Measurements from ENCODE around the gene ETV4. TPM values are rescaled to one million over a fixed set of nuclear protein-coding genes. Genes with fewer than 3 reads are reported as not detected.

ETV4 gene
- polyA plus RNA-seq, 1 donor from 2014 or later: 0.61 TPM

- no peak overlapping the region for H3K9ac ChIP-seq (ENCODE audit: low read length)
- no peak overlapping the region for H3K4me2 ChIP-seq (ENCODE audit: low read length)
- no peaks in the 10 kb centered on the region for H4K20me1 ChIP-seq (ENCODE audit: insufficient read depth)
- H3K36me3 ChIP-seq (ENCODE audit: insufficient read depth, low read length): no peaks in the 10 kb centered on the region
- H3K79me2 ChIP-seq (replicated peaks; ENCODE audit: insufficient read depth, low read length): no peaks in the 10 kb centered on the region
- no peaks in the 10 kb centered on the region for H3F3A ChIP-seq (ENCODE audit: insufficient read depth, low read length, poor library complexity, severe bottlenecking)
- no peak overlapping the region for H3K27ac ChIP-seq (ENCODE audit: low read length)
- H3K4me3 ChIP-seq (ENCODE audit: low read length): no peak overlapping the region
- H2AFZ ChIP-seq (ENCODE audit: low read depth, low read length): no peak overlapping the region
- no peaks in the 10 kb centered on the region for H3K27me3 ChIP-seq (ENCODE audit: insufficient read depth, low read depth, low read length)
- H3K9me3 ChIP-seq (ENCODE audit: low read length): no peaks in the 10 kb centered on the region
- TF ChIP-seq POLR2AphosphoS5 (IDR thresholded peaks at IDR 0.05): no peak
- no peak for TF ChIP-seq TAF1 (IDR thresholded peaks at IDR 0.05; ENCODE audit: low read depth)
- TF ChIP-seq EP300 (conservative IDR thresholded peaks at IDR 0.05; ENCODE audit: poor library complexity, severe bottlenecking): no peak
- TF ChIP-seq REST (IDR thresholded peaks at IDR 0.05; ENCODE audit: borderline replicate concordance): no peak
- TF ChIP-seq RAD21 (conservative IDR thresholded peaks at IDR 0.05): no peak
- no peak for TF ChIP-seq EZH2 (IDR thresholded peaks at IDR 0.05; ENCODE audit: borderline replicate concordance, insufficient read depth, low read length, poor library complexity, severe bottlenecking)
- TF ChIP-seq MXI1 (conservative IDR thresholded peaks at IDR 0.05; ENCODE audit: poor library complexity, severe bottlenecking): no peak
- no peak for TF ChIP-seq SMC3 (conservative IDR thresholded peaks at IDR 0.05; ENCODE audit: poor library complexity)
- TF ChIP-seq CTCF (IDR thresholded peaks at IDR 0.05; ENCODE audit: poor library complexity, severe bottlenecking): no peak
- no peaks in the 10 kb centered on the region for H3K9me2 ChIP-seq (ENCODE audit: insufficient read depth, low read length)
Measured at GRCh38 chr17:43554857-43555256, 8.7 kb upstream of the ETV4 start.

- Histone ChIP-seq H3K27ac (ENCODE audit: low read length) (no peak overlapping the region), H3K9ac (ENCODE audit: low read length) (no peak overlapping the region), H3F3A (ENCODE audit: insufficient read depth, low read length, poor library complexity, severe bottlenecking) (no peaks in the 10 kb centered on the region), H3K4me2 (ENCODE audit: low read length) (no peak overlapping the region), H3K27me3 (ENCODE audit: insufficient read depth, low read depth, low read length) (no peaks in the 10 kb centered on the region), H2AFZ (ENCODE audit: low read depth, low read length) (no peak overlapping the region), H3K9me2 (ENCODE audit: insufficient read depth, low read length) (no peaks in the 10 kb centered on the region), H3K36me3 (ENCODE audit: insufficient read depth, low read length) (no peaks in the 10 kb centered on the region), H3K4me3 (ENCODE audit: low read length) (no peak overlapping the region), H4K20me1 (ENCODE audit: insufficient read depth) (no peaks in the 10 kb centered on the region), H3K9me3 (ENCODE audit: low read length) (no peaks in the 10 kb centered on the region), H3K79me2 (replicated peaks; ENCODE audit: insufficient read depth, low read length) (no peaks in the 10 kb centered on the region)
- TF ChIP-seq EZH2 (IDR thresholded peaks at IDR 0.05; ENCODE audit: borderline replicate concordance, insufficient read depth, low read length, poor library complexity, severe bottlenecking) (no peak), MXI1 (conservative IDR thresholded peaks at IDR 0.05; ENCODE audit: poor library complexity, severe bottlenecking) (no peak), POLR2AphosphoS5 (IDR thresholded peaks at IDR 0.05) (no peak), REST (IDR thresholded peaks at IDR 0.05; ENCODE audit: borderline replicate concordance) (no peak), RAD21 (conservative IDR thresholded peaks at IDR 0.05) (no peak), TAF1 (IDR thresholded peaks at IDR 0.05; ENCODE audit: low read depth) (no peak), CTCF (IDR thresholded peaks at IDR 0.05; ENCODE audit: poor library complexity, severe bottlenecking) (no peak), EP300 (conservative IDR thresholded peaks at IDR 0.05; ENCODE audit: poor library complexity, severe bottlenecking) (no peak), SMC3 (conservative IDR thresholded peaks at IDR 0.05; ENCODE audit: poor library complexity) (no peak)
Measured at GRCh38 chr17:43553573-43553972, 7.4 kb upstream of the ETV4 start.

All from neural cell (in vitro differentiated cells).